ENCODE data around the gene ABAT. TPM values are rescaled to one million over a fixed set of nuclear protein-coding genes. Genes with fewer than 3 reads are reported as not detected.

The ABAT gene
- total RNA-seq, 1 donor from 2014 or later, result 23.3 TPM

DNA sequence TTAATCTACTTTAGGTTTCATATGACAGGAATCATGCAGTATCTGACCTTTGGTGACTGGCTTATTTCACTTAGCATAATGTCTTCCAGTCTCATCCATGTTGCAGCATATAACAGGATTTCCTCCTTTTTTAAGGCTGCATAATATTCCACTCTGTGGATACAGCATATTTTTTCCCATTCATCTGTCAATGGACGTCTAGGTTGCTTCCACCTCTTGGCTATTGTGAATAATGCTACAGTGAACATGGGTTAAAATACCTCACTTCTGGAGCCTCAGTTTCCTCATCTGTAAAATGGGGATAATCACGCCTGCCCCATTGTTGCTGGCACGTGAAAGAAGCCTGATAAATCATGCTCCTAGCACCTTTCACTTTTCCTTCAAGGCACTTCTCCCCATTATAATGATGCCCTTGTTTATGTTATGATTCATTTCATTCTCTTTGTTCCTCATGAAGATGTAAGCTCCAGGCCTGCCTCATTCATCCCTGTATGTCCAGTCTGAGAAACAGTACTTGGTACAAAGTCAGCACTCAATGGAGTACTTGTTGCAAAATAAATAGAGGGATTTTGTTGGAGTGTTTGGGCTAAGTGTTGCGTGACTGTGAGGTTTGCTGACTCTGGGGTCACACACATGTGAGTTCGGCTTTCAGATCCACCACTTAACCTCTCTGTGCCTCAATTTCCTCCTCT, 59.6 kb downstream of the ABAT start:
- FAIRE-seq (no peak), DNase-seq (ENCODE audit: low read depth) (no peak)
- H3K36me3 Mint-ChIP-seq (ENCODE audit: low read depth, unreplicated experiment), result peaks cover 17% of the 10 kb centered on the region
- TF ChIP-seq, protein P1, sequence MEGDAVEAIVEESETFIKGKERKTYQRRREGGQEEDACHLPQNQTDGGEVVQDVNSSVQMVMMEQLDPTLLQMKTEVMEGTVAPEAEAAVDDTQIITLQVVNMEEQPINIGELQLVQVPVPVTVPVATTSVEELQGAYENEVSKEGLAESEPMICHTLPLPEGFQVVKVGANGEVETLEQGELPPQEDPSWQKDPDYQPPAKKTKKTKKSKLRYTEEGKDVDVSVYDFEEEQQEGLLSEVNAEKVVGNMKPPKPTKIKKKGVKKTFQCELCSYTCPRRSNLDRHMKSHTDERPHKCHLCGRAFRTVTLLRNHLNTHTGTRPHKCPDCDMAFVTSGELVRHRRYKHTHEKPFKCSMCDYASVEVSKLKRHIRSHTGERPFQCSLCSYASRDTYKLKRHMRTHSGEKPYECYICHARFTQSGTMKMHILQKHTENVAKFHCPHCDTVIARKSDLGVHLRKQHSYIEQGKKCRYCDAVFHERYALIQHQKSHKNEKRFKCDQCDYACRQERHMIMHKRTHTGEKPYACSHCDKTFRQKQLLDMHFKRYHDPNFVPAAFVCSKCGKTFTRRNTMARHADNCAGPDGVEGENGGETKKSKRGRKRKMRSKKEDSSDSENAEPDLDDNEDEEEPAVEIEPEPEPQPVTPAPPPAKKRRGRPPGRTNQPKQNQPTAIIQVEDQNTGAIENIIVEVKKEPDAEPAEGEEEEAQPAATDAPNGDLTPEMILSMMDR (IDR thresholded peaks at IDR 0.05; ENCODE audit: insufficient read depth, low read depth, low read length), result no peak
- TF ChIP-seq EZH2 (IDR thresholded peaks at IDR 0.05; ENCODE audit: insufficient read depth, low read length), result no peak
- no peaks in the 10 kb centered on the region for H3K27me3 Mint-ChIP-seq (ENCODE audit: low read depth, unreplicated experiment)
- no peak overlapping the region for H2AFZ ChIP-seq (ENCODE audit: low read depth, low read length)
- H3K27ac Mint-ChIP-seq (ENCODE audit: unreplicated experiment), result no peak overlapping the region
- no peaks in the 10 kb centered on the region for H3K27me3 ChIP-seq (ENCODE audit: insufficient read depth, low read length)
- H3K4me1 Mint-ChIP-seq (ENCODE audit: low read depth, unreplicated experiment), result no peaks in the 10 kb centered on the region
- no peak overlapping the region for H3K4me2 ChIP-seq (ENCODE audit: low read length)
- no peaks in the 10 kb centered on the region for H3K4me1 ChIP-seq (ENCODE audit: insufficient read depth, low read length)
- peaks cover 7% of the 10 kb centered on the region for H3K9me3 Mint-ChIP-seq (ENCODE audit: unreplicated experiment)
- no peak overlapping the region for H3K27ac ChIP-seq (ENCODE audit: low read depth, low read length)
- H3K36me3 ChIP-seq (ENCODE audit: insufficient read depth, low read length), result no peaks in the 10 kb centered on the region
- no peaks in the 10 kb centered on the region for H3K9me3 ChIP-seq (ENCODE audit: insufficient read depth, low read depth, low read length)
- no peak overlapping the region for H3K4me3 ChIP-seq (ENCODE audit: insufficient read depth, low read depth, low read length)
- H3K9ac ChIP-seq (ENCODE audit: low read length), result no peak overlapping the region
- H4K20me1 ChIP-seq (ENCODE audit: insufficient read depth, low read length), result no peaks in the 10 kb centered on the region
- no peak overlapping the region for H3K4me3 Mint-ChIP-seq (ENCODE audit: unreplicated experiment)
- no peaks in the 10 kb centered on the region for H3K79me2 ChIP-seq (ENCODE audit: insufficient read depth, low read length)

DNA sequence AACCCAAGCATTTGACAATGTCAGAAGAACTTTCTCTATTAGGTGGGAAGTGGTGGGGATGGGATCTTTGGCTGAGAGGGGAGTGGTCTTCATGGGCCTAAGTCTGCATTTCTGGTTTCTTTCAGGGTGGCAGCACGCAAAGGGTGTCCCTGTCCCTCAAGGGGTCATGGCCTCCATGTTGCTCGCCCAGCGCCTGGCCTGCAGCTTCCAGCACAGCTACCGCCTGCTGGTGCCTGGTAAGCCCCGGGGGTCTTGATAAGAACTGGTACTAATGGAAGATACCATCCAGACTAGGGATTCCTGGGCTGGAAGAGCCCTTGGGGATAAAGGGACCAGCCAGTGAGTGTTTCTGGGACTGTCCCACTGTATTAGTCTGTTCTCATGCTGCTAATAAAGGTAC, 61.2 kb downstream of the ABAT start:
- FAIRE-seq, result no peak
- Histone ChIP-seq H3K9me3 (ENCODE audit: insufficient read depth, low read depth, low read length) (no peaks in the 10 kb centered on the region), H3K4me1 (ENCODE audit: insufficient read depth, low read length) (no peaks in the 10 kb centered on the region), H3K4me2 (ENCODE audit: low read length) (no peak overlapping the region), H3K4me3 (ENCODE audit: insufficient read depth, low read depth, low read length) (no peak overlapping the region), H3K36me3 (ENCODE audit: insufficient read depth, low read length) (no peaks in the 10 kb centered on the region), H2AFZ (ENCODE audit: low read depth, low read length) (no peak overlapping the region), H3K27me3 (ENCODE audit: insufficient read depth, low read length) (peaks cover 4% of the 10 kb centered on the region), H4K20me1 (ENCODE audit: insufficient read depth, low read length) (no peaks in the 10 kb centered on the region), H3K79me2 (ENCODE audit: insufficient read depth, low read length) (no peaks in the 10 kb centered on the region), H3K27ac (ENCODE audit: low read depth, low read length) (no peak overlapping the region), H3K9ac (ENCODE audit: low read length) (no peak overlapping the region)
- H3K4me3 Mint-ChIP-seq (ENCODE audit: unreplicated experiment), result no peak overlapping the region
- H3K9me3 Mint-ChIP-seq (ENCODE audit: unreplicated experiment), result peaks cover 9% of the 10 kb centered on the region
- peaks cover 22% of the 10 kb centered on the region for H3K36me3 Mint-ChIP-seq (ENCODE audit: low read depth, unreplicated experiment)
- H3K27ac Mint-ChIP-seq (ENCODE audit: unreplicated experiment), result no peak overlapping the region
- no peaks in the 10 kb centered on the region for H3K4me1 Mint-ChIP-seq (ENCODE audit: low read depth, unreplicated experiment)
- DNase-seq (ENCODE audit: low read depth), result no peak
- H3K27me3 Mint-ChIP-seq (ENCODE audit: low read depth, unreplicated experiment), result no peaks in the 10 kb centered on the region
- TF ChIP-seq, protein P1 (IDR thresholded peaks at IDR 0.05; ENCODE audit: insufficient read depth, low read depth, low read length), result no peak
- no peak for TF ChIP-seq EZH2 (IDR thresholded peaks at IDR 0.05; ENCODE audit: insufficient read depth, low read length)

DNA sequence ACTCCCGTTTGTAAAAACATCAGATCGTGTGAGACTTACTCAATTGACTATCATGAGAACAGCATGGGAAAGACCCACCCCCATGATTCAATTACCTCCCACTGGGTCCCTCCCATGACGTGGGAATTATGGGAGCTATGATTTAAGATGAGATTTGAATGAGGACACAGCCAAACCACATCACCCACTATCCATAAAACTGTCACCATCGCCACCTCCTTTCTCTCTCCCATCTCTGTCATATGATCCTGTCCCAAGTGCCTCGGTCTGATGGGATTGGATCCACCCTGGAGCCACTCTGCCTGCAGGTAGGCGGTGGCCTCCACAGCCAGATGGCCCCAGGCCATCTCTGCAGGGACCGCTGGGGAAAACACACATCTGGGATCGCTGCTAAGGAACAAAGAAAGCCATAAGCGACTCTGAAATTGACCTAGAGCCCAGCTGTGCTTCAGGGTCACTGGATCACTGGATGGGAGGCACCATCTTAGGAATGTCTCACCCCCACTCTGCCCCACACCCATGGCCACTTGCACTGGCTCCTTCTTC, 61.8 kb downstream of the ABAT start:
- TF ChIP-seq, protein P1 (IDR thresholded peaks at IDR 0.05; ENCODE audit: insufficient read depth, low read depth, low read length), result no peak
- no peak for TF ChIP-seq EZH2 (IDR thresholded peaks at IDR 0.05; ENCODE audit: insufficient read depth, low read length)
- H3K27ac Mint-ChIP-seq (ENCODE audit: unreplicated experiment), result no peak overlapping the region
- DNase-seq (ENCODE audit: low read depth), result no peak
- peaks cover 28% of the 10 kb centered on the region for H3K36me3 Mint-ChIP-seq (ENCODE audit: low read depth, unreplicated experiment)
- Histone ChIP-seq H3K4me2 (ENCODE audit: low read length) (no peak overlapping the region), H3K4me1 (ENCODE audit: insufficient read depth, low read length) (no peaks in the 10 kb centered on the region), H3K9me3 (ENCODE audit: insufficient read depth, low read depth, low read length) (no peaks in the 10 kb centered on the region), H3K79me2 (ENCODE audit: insufficient read depth, low read length) (no peaks in the 10 kb centered on the region), H3K36me3 (ENCODE audit: insufficient read depth, low read length) (no peaks in the 10 kb centered on the region), H3K27ac (ENCODE audit: low read depth, low read length) (no peak overlapping the region), H3K4me3 (ENCODE audit: insufficient read depth, low read depth, low read length) (no peak overlapping the region), H2AFZ (ENCODE audit: low read depth, low read length) (no peak overlapping the region), H3K27me3 (ENCODE audit: insufficient read depth, low read length) (peaks cover 4% of the 10 kb centered on the region), H4K20me1 (ENCODE audit: insufficient read depth, low read length) (no peaks in the 10 kb centered on the region), H3K9ac (ENCODE audit: low read length) (no peak overlapping the region)
- no peaks in the 10 kb centered on the region for H3K4me1 Mint-ChIP-seq (ENCODE audit: low read depth, unreplicated experiment)
- H3K27me3 Mint-ChIP-seq (ENCODE audit: low read depth, unreplicated experiment), result peaks cover 2% of the 10 kb centered on the region
- peaks cover 9% of the 10 kb centered on the region for H3K9me3 Mint-ChIP-seq (ENCODE audit: unreplicated experiment)
- H3K4me3 Mint-ChIP-seq (ENCODE audit: unreplicated experiment), result no peak overlapping the region
- no peak for FAIRE-seq
